ENCODE measurements around the gene TBC1D10B.

- TF ChIP-seq CTCF (IDR thresholded peaks at IDR 0.05; ENCODE audit: borderline replicate concordance, extremely low read depth, low read length, poor library complexity, severe bottlenecking) (no peak), EZH2 (IDR thresholded peaks at IDR 0.05; ENCODE audit: borderline replicate concordance, low read depth, low read length, severe bottlenecking) (no peak)
Measured at GRCh38 chr16:30354423-30355143, 15.7 kb downstream of the TBC1D10B start.
